AG10803 (cell line): ENCODE results near the gene DOCK11.
"Not testable (repeated sequence)": the region's sequence is repeated elsewhere in the genome, so short reads cannot be mapped to it uniquely, and the experiment has no call there.

Experiments
- DNase-seq: peaks from one replicate; pipeline ENCODE4 v3.0.0; 2010; ENCODE audit warnings: low read depth
- H3K4me3 ChIP-seq: 2 replicates; pipeline ENCODE4 v1.5.1; 2011; ENCODE audit warnings: mild to moderate bottlenecking, low read length, control low read depth
- TF ChIP-seq, protein P1 (sequence below): conservative IDR thresholded peaks from 2 replicates; pipeline ENCODE4 v1.5.1; 2011; ENCODE audit warnings: mild to moderate bottlenecking, low read length, control low read depth, inconsistent platforms

DOCK11 gene

DNA sequence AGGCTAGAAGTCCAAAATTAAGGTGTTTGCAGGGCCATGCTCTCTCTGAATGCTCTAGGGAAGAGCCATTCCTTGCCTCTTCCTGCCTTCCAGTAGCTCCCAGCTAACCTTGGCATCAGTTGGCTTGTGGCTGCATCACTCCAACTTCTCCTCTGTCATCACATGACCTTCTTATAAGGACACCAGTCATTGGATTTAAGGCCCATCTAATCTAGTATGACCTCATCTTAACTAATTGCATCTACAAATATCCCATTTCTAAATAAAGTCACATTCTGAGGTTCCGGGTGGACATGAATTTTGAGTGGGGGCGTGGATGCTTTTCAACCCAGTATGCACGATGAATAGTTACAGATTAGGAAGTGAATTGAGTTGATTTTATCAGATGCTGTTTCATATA lies 89.7 kb downstream of the DOCK11 start:
- H3K4me3 ChIP-seq: no peak overlapping the region
- no peak for DNase-seq
- TF ChIP-seq, protein P1, sequence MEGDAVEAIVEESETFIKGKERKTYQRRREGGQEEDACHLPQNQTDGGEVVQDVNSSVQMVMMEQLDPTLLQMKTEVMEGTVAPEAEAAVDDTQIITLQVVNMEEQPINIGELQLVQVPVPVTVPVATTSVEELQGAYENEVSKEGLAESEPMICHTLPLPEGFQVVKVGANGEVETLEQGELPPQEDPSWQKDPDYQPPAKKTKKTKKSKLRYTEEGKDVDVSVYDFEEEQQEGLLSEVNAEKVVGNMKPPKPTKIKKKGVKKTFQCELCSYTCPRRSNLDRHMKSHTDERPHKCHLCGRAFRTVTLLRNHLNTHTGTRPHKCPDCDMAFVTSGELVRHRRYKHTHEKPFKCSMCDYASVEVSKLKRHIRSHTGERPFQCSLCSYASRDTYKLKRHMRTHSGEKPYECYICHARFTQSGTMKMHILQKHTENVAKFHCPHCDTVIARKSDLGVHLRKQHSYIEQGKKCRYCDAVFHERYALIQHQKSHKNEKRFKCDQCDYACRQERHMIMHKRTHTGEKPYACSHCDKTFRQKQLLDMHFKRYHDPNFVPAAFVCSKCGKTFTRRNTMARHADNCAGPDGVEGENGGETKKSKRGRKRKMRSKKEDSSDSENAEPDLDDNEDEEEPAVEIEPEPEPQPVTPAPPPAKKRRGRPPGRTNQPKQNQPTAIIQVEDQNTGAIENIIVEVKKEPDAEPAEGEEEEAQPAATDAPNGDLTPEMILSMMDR: no peak

DNA sequence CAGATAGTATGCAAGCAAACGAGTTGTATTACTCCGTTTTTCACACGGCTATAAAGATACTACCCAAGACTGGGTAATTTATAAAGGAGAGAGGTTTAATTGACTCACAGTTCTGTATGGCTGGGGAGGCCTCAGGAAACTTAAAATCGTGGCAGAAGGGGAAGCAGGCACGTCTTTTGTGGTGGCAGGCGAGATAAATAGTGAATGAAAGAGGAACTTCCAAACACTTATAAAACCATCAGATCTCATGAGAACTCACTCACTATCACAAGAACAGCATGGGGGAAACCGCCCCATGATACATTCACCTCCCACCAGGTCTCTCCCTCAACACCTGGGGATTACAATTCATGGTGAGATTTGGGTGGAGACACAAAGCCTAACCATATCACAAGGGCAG lies 90.6 kb downstream of the DOCK11 start:
- H3K4me3 ChIP-seq, DNase-seq: not testable (repeated sequence)

DNA sequence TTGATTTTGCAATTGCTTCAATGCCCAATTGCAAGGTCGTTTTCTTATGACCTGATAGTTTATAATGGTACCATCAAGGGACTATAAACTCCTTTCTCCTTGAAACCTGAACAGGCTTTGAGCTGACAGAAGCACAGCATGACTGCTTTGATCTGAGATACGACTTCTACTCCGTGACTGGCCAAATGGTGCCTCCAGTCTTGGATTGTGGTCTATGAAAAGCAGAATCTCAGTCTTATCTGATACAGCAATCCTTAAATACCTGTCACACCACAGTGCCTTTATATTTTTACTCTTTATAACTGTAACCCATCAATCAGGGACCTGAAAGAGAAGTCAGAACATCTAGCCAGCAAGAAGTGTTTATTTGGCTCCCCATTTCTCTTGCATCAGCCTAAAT lies 93.1 kb downstream of the DOCK11 start:
- DNase-seq: no peak
- TF ChIP-seq, protein P1: no peak
- no peak overlapping the region for H3K4me3 ChIP-seq

DNA sequence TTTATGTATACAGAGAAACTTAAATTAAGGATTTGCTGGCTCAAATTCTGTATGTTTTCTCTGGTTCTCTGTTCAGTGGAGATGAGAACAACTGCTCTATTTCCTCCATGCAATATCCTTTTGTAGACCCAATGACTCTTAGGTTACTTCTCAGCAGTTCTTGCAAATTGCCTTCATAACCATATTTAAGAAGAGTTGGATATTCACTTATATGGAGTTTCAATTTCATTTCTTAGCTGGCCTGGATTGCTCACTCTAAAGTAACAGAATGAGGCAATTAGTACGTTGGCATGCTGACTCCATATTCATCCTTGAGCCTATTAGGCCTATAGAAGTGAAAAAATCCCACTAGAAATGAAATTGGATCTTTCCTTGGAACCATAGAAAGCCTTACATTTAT lies 93.6 kb downstream of the DOCK11 start:
- H3K4me3 ChIP-seq: no peak overlapping the region
- no peak for DNase-seq
- TF ChIP-seq, protein P1: no peak

DNA sequence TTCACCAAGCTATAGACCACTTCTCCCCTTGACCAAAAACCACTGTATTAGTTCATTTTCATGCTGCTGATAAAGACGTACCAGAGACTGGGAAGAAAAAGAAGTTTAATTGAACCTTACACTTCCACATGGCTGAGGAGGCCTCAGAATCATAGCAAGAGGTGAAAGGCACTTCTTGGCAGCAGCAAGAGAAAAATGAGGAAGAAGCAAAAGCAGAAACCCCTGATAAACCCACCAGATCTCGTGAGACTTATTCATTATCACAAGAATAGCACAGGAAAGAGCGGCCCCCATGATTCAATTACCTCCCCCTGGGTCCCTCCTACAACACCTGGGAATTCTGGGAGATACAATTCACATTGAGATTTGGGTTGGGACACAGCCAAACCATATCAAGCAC lies 97.8 kb downstream of the DOCK11 start:
- H3K4me3 ChIP-seq: no peak overlapping the region
- no peak for DNase-seq
- TF ChIP-seq, protein P1: no peak

DNA sequence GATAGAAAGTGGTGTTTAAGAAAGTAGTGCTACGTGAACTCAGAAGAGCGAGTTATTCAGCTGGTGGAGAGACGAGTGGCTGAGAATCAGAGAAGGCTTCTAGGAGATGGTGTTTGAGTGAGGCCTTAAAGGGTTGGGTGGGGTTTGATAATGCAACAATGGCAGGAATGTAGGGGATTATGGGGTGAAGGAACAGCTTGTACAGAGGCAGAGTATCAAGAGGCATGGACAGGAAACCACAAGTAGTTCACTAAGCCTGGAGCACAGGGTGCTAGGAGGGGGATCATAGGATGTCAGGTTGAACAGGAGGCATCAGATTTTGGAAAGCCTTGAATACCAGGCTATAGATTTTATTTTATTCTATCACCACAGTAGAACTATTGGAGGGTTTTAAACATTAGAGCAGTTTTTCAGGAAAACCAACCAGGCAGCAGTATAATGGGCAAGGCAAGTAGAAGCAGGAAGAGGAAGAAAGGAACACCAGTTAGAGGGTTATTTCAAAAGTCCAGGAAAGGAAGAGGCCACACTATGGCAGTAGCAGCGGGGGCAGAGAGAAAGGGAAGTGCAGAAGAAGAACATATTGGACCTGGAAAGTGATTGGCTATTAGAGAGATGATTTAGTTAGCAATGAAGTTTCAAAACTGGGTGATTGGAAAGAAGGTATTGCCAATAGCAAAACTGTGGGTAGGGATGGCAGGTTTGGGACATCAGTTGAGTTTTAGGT lies 99.2 kb downstream of the DOCK11 start:
- H3K4me3 ChIP-seq: no peak overlapping the region
- no peak for DNase-seq
- TF ChIP-seq, protein P1: no peak

DNA sequence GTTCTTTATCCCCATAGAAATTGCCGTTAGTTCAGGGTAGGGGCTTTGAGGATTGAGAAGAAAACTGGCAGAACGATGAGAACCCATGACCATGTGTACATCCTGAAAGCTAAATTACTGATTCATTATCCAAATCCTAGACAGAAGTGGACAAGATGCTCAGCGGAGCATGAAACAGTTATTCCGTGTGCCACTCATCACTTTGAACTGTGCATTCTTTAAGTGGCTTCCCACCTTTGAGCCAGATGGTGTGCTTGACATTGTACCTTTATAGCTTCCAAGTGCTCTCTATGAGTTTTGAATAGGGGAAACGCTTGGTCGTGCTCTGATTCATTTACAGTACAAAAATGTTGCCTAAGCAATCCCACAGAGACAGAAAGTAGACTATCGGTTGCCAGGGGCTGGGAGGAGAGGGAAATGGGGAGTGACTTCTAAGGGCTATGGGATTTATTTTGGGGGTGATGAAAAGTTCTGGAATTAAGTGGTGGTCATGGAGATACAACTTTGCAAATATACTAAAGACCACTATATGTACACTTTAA lies 100.0 kb downstream of the DOCK11 start:
- no peak overlapping the region for H3K4me3 ChIP-seq
- TF ChIP-seq, protein P1: no peak
- DNase-seq: no peak
